GM19035 (cell line): ENCODE results near the gene LRRC4C.

ENCODE experiments used
- ATAC-seq: cut with Tn5 transposase; IDR thresholded peaks from one replicate; pipeline ENCODE4 v1.9.1; 2021; ENCODE audit not compliant: unreplicated experiment

LRRC4C gene

GRCh38 chr11:41419901-41420300, 39.6 kb downstream of the LRRC4C start:
- no peak for ATAC-seq

GRCh38 chr11:41414771-41415440, 44.5 kb downstream of the LRRC4C start:
- no peak for ATAC-seq

- peak; percentile 96 for ATAC-seq
Measured at GRCh38 chr11:41413843-41414242, 45.6 kb downstream of the LRRC4C start.

- ATAC-seq, result no peak
Measured at GRCh38 chr11:41405812-41406211, 53.6 kb downstream of the LRRC4C start.

- no peak for ATAC-seq
Measured at GRCh38 chr11:41404109-41404508, 55.3 kb downstream of the LRRC4C start.

GRCh38 chr11:41403458-41403857, 56.0 kb downstream of the LRRC4C start:
- no peak for ATAC-seq

GRCh38 chr11:41400819-41401382, 58.6 kb downstream of the LRRC4C start:
- no peak for ATAC-seq

- ATAC-seq, result no peak
Measured at GRCh38 chr11:41400124-41400523, 59.3 kb downstream of the LRRC4C start.

- no peak for ATAC-seq
Measured at GRCh38 chr11:41399323-41399722, 60.1 kb downstream of the LRRC4C start.

GRCh38 chr11:41398175-41398574, 61.3 kb downstream of the LRRC4C start:
- ATAC-seq, result no peak

- no peak for ATAC-seq
Measured at GRCh38 chr11:41394521-41395195, 64.8 kb downstream of the LRRC4C start.

- ATAC-seq, result no peak
Measured at GRCh38 chr11:41392596-41392995, 66.9 kb downstream of the LRRC4C start.

GRCh38 chr11:41389623-41390130, 69.8 kb downstream of the LRRC4C start:
- ATAC-seq, result no peak

GRCh38 chr11:41384329-41384728, 75.1 kb downstream of the LRRC4C start:
- ATAC-seq, result no peak

GRCh38 chr11:41383768-41384167, 75.7 kb downstream of the LRRC4C start:
- ATAC-seq, result no peak

- no peak for ATAC-seq
Measured at GRCh38 chr11:41382927-41383326, 76.5 kb downstream of the LRRC4C start.

GRCh38 chr11:41379084-41379483, 80.4 kb downstream of the LRRC4C start:
- no peak for ATAC-seq

- no peak for ATAC-seq
Measured at GRCh38 chr11:41377709-41378394, 81.6 kb downstream of the LRRC4C start.

- ATAC-seq, result no peak
Measured at GRCh38 chr11:41351825-41352224, 107.6 kb downstream of the LRRC4C start.

- ATAC-seq, result no peak
Measured at GRCh38 chr11:41346042-41346441, 113.4 kb downstream of the LRRC4C start.
